ENCODE data around the gene CTIF. TPM values are rescaled to one million over a fixed set of nuclear protein-coding genes. Genes with fewer than 3 reads are reported as not detected.

Gene CTIF
- total RNA-seq, 1 donor from 2014 or later = 35.1 TPM

DNA sequence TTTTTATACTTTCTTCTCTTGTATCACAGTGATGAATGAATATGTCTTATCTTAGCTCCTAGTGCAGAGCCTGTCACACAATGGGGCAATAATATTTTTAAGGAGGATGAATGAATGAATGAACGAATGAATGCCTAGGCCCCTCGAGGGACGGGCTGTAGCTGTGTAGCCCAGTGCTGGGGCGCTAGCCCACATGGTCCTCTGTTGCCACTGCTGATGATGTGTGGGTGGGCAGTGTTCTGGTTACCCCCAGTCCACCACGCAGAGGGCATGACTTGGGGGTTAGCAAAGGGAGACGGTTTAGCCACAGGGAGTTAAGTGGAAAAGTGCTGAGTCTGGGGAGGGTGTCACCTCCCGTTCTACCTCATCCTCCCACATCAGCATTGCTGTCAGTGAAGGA lies 277.7 kb downstream of the CTIF start:
- H3K4me3 ChIP-seq = no peak overlapping the region
- H3K27me3 ChIP-seq = no peaks in the 10 kb centered on the region
- H3K27ac ChIP-seq = no peak overlapping the region
- H3K4me1 ChIP-seq = peaks cover 27% of the 10 kb centered on the region
- intact Hi-C loops (cut with DNase I) = no loop called here
- H3K36me3 ChIP-seq = peaks cover 0 to 18% of the 10 kb centered on the region in 2 donors
- TF ChIP-seq, protein P1, sequence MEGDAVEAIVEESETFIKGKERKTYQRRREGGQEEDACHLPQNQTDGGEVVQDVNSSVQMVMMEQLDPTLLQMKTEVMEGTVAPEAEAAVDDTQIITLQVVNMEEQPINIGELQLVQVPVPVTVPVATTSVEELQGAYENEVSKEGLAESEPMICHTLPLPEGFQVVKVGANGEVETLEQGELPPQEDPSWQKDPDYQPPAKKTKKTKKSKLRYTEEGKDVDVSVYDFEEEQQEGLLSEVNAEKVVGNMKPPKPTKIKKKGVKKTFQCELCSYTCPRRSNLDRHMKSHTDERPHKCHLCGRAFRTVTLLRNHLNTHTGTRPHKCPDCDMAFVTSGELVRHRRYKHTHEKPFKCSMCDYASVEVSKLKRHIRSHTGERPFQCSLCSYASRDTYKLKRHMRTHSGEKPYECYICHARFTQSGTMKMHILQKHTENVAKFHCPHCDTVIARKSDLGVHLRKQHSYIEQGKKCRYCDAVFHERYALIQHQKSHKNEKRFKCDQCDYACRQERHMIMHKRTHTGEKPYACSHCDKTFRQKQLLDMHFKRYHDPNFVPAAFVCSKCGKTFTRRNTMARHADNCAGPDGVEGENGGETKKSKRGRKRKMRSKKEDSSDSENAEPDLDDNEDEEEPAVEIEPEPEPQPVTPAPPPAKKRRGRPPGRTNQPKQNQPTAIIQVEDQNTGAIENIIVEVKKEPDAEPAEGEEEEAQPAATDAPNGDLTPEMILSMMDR (IDR thresholded peaks at IDR 0.05) = no peak
- TF ChIP-seq POLR2A (IDR thresholded peaks at IDR 0.05) (no peak), POLR2AphosphoS5 (IDR thresholded peaks at IDR 0.05; ENCODE audit: insufficient read depth in 1 of 2, low read depth in 1 of 2) (no peak)
- H3K9me3 ChIP-seq = no peaks in the 10 kb centered on the region
- peak in 1 of 2 donors; percentile 44 for DNase-seq (ENCODE audit: extremely low spot score in 2 of 2)

GRCh38 chr18:48817021-48817461 lies 278.2 kb downstream of the CTIF start:
- H3K27me3 ChIP-seq = no peaks in the 10 kb centered on the region
- peak in 1 of 2 donors; percentile 56 for DNase-seq (ENCODE audit: extremely low spot score in 2 of 2)
- TF ChIP-seq POLR2A (IDR thresholded peaks at IDR 0.05) = no peak
- no peak for TF ChIP-seq POLR2AphosphoS5 (IDR thresholded peaks at IDR 0.05; ENCODE audit: insufficient read depth in 1 of 2, low read depth in 1 of 2)
- TF ChIP-seq, protein P1 (IDR thresholded peaks at IDR 0.05) = no peak
- H3K36me3 ChIP-seq = peaks cover 0 to 18% of the 10 kb centered on the region in 2 donors
- intact Hi-C loops (cut with DNase I) = no loop called here
- H3K9me3 ChIP-seq = no peaks in the 10 kb centered on the region
- H3K27ac ChIP-seq = no peak overlapping the region
- peaks cover 27% of the 10 kb centered on the region for H3K4me1 ChIP-seq
- H3K4me3 ChIP-seq = no peak overlapping the region

DNA sequence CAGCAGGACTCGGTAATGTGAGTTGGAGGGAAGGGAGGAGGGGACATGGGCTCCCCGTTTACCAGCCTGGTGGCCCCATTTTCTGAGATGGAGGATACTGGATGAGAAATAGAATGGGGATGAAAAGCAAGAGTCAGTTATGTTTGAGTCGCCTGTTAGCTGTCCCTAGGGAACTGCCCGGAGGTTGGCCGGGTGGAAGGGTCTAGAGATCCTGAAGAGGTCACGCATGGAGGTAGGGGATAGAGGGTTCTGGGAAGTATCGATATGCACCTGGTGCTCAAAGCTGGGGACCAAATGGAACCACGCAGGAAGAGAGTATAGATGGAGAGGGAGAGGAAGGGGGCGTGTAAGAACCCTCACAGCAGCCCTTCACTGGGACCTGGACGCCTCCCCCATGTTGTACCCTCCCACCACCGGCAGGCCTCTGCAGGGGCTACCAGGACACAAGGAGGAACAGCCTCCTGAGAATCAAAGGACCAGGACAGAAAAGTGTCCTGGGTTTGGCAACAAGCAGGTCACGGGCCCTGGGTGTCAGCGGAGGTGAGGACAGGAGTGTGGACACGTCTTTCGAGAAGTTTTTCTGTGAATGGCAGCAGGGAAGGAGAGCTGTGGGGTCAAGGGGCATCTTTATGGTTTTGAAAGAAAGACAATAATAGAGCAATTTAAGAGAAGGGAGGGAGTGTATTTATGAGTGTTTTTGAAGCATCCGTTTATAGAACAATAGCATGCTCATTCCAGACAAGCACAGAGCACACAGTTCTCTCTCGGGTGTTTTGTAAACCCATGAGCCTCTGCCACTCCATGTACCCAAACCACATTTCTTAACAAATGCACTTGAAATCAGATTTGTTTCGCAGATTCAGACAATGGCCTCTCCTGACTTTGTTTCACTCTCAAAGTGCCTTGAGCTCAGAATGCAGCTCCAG lies 279.8 kb downstream of the CTIF start:
- Histone ChIP-seq H3K27ac (no peak overlapping the region), H3K4me3 (no peak overlapping the region), H3K27me3 (no peaks in the 10 kb centered on the region), H3K36me3 (peaks cover 0 to 18% of the 10 kb centered on the region in 2 donors), H3K4me1 (peaks cover 22% of the 10 kb centered on the region), H3K9me3 (no peaks in the 10 kb centered on the region)
- intact Hi-C loops (cut with DNase I) = no loop called here
- peak; percentile 49 to 58 for DNase-seq (ENCODE audit: extremely low spot score in 2 of 2)
- no peak for TF ChIP-seq POLR2AphosphoS5 (IDR thresholded peaks at IDR 0.05; ENCODE audit: insufficient read depth in 1 of 2, low read depth in 1 of 2)
- TF ChIP-seq, protein P1 (IDR thresholded peaks at IDR 0.05) = no peak

GRCh38 chr18:48819276-48819675 lies 280.4 kb downstream of the CTIF start:
- TF ChIP-seq POLR2A (IDR thresholded peaks at IDR 0.05) (no peak), POLR2AphosphoS5 (IDR thresholded peaks at IDR 0.05; ENCODE audit: insufficient read depth in 1 of 2, low read depth in 1 of 2) (no peak)
- TF ChIP-seq, protein P1 (IDR thresholded peaks at IDR 0.05) = no peak
- intact Hi-C loops (cut with DNase I) = no loop called here
- Histone ChIP-seq H3K27me3 (no peaks in the 10 kb centered on the region), H3K9me3 (no peaks in the 10 kb centered on the region), H3K4me1 (peaks cover 15% of the 10 kb centered on the region), H3K27ac (no peak overlapping the region), H3K4me3 (no peak overlapping the region), H3K36me3 (peaks cover 0 to 18% of the 10 kb centered on the region in 2 donors)
- DNase-seq (ENCODE audit: extremely low spot score in 2 of 2) = peak in 1 of 2 donors; percentile 70
